Lung (tissue), 12 donors: ENCODE measurements around the gene CNPY4. TPM values are rescaled to one million over a fixed set of nuclear protein-coding genes. Genes with fewer than 3 reads are reported as not detected.

Experiments used
- ATAC-seq: fragments of 200-7000 bp; cut with Tn5 transposase; one replicate; pipeline ENCODE4 v1.9.1; 2020; ENCODE audit warnings: moderate number of reproducible peaks; ENCODE audit not compliant: insufficient read depth, low FRiP score
- DNase-seq, 3 donors: peaks; one replicate each; pipeline ENCODE4 v3.0.0-alpha.2; 2013 to 2017
- H3K27ac ChIP-seq, 2 donors: one replicate each; pipeline ENCODE4 v1.5.1; 2013; ENCODE audit warnings: mild to moderate bottlenecking in 2 of 2, moderate library complexity in 2 of 2, control low read depth in 1 of 2, inconsistent platforms in 1 of 2, low read depth in 1 of 2, low read length in 1 of 2
- H3K27me3 ChIP-seq, 3 donors: one replicate each; pipeline ENCODE4 v1.5.1; 2013; ENCODE audit warnings: low read length in 2 of 3; ENCODE audit not compliant: control insufficient read depth in 3 of 3, insufficient read depth in 3 of 3
- H3K36me3 ChIP-seq, 4 donors: one replicate each; pipeline ENCODE4 v1.5.1; 2013; ENCODE audit warnings: low read length in 4 of 4, mild to moderate bottlenecking in 1 of 4, moderate library complexity in 1 of 4; ENCODE audit not compliant: control insufficient read depth in 4 of 4, insufficient read depth in 4 of 4
- H3K4me1 ChIP-seq, 5 donors: one replicate each; pipeline ENCODE4 v1.5.1; 2013; ENCODE audit warnings: low read length in 5 of 5, mild to moderate bottlenecking in 2 of 5, moderate library complexity in 1 of 5; ENCODE audit not compliant: control insufficient read depth in 5 of 5, insufficient read depth in 5 of 5
- H3K4me3 ChIP-seq: one replicate; pipeline ENCODE4 v1.5.1; 2013; ENCODE audit warnings: mild to moderate bottlenecking, control low read depth, moderate library complexity
- H3K9ac ChIP-seq, 2 donors: one replicate each; pipeline ENCODE4 v1.5.1; 2013; ENCODE audit warnings: low read length in 2 of 2, control low read depth in 1 of 2; ENCODE audit not compliant: insufficient read depth in 1 of 2
- H3K9me3 ChIP-seq, 4 donors: one replicate each; pipeline ENCODE4 v1.5.1; 2013; ENCODE audit warnings: low read length in 3 of 4, mild to moderate bottlenecking in 1 of 4, moderate library complexity in 1 of 4; ENCODE audit not compliant: control insufficient read depth in 4 of 4, insufficient read depth in 3 of 4
- CTCF ChIP-seq: IDR thresholded peaks from 2 replicates; pipeline ENCODE4 v1.5.1; 2012; ENCODE audit warnings: mild to moderate bottlenecking; ENCODE audit errors: control extremely low read depth, extremely low read depth
- WGBS, 2 donors: extraction: QIAGEN DNeasy Blood & Tissue Kit; methylation state at CpG; one replicate each; pipeline ENCODE4 v1.1.7; 2013; 5-methylcytosine and 5-hydroxymethylcytosine counted together
- polyA plus RNA-seq, 2 donors: library from polyadenylated mRNA; stranded (reverse); fragments of 200-250 nt; gene quantifications; one replicate each; pipeline ENCODE4 v1.2.1, GENCODE V29; 2013
- total RNA-seq, 2 donors: library from RNA; depleted of rRNA in 1 of 2; stranded (reverse); fragments of >200 nt in 1 of 2; gene quantifications; one replicate each; pipeline ENCODE4 v1.2.1, GENCODE V29; 2014 to 2021
- donor health status: control.
- donor health status: control.
- donor health status: Bipolar disorder and iron deficiency.
- donor health status: healthy.
- donor health status: DM: yes; HTN: yes; CAD: no.

The CNPY4 gene
- total and polyA plus RNA-seq, 4 donors, result 9.8 to 18.6 (median 11.2) TPM

GRCh38 chr7:100072462-100072861, 47.0 kb upstream of the CNPY4 start:
- Histone ChIP-seq H3K4me3 (no peak overlapping the region), H3K36me3 (peaks cover 64 to 81% (median 70%) of the 10 kb centered on the region in 4 donors), H3K27me3 (no peaks in the 10 kb centered on the region), H3K4me1 (no peaks in the 10 kb centered on the region), H3K9me3 (peaks cover 11 to 28% (median 25%) of the 10 kb centered on the region in 4 donors), H3K27ac (no peak overlapping the region), H3K9ac (no peak overlapping the region)
- TF ChIP-seq CTCF, result no peak
- no peak for DNase-seq
- WGBS, 2 donors, result 98% methylated on average over 10 of the region's 10 CpGs
- ATAC-seq, result no peak

- WGBS, 2 donors, result 94% methylated on average over 7 of the region's 7 CpGs
These were observed 44.6 kb upstream of the CNPY4 start for GRCh38 chr7:100074841-100075240.

GRCh38 chr7:100075418-100075817, 44.0 kb upstream of the CNPY4 start:
- no peak for DNase-seq
- WGBS, 2 donors, result 95% methylated on average over 6 of the region's 6 CpGs
- Histone ChIP-seq H3K9me3 (peaks cover 11 to 28% (median 20%) of the 10 kb centered on the region in 4 donors), H3K36me3 (peaks cover 58 to 82% (median 71%) of the 10 kb centered on the region in 4 donors), H3K9ac (no peak overlapping the region), H3K27me3 (no peaks in the 10 kb centered on the region), H3K4me3 (no peak overlapping the region), H3K4me1 (peaks cover 0 to 12% (median 5%) of the 10 kb centered on the region in 5 donors), H3K27ac (no peak overlapping the region)
- no peak for ATAC-seq
- TF ChIP-seq CTCF, result no peak

More at GRCh38 chr7:100074841-100075240, 44.6 kb upstream of the CNPY4 start:
- Histone ChIP-seq H3K36me3 (peaks cover 64 to 85% (median 75%) of the 10 kb centered on the region in 4 donors), H3K9me3 (peaks cover 11 to 28% (median 24%) of the 10 kb centered on the region in 4 donors), H3K9ac (no peak overlapping the region), H3K27me3 (no peaks in the 10 kb centered on the region), H3K4me3 (no peak overlapping the region), H3K27ac (no peak overlapping the region), H3K4me1 (peaks cover 0 to 6% (median 0%) of the 10 kb centered on the region in 5 donors)
- ATAC-seq (no peak), DNase-seq (no peak)
- no peak for TF ChIP-seq CTCF

- Histone ChIP-seq H3K27ac (no peak overlapping the region), H3K36me3 (peaks cover 41 to 71% (median 53%) of the 10 kb centered on the region in 4 donors), H3K9ac (no peak overlapping the region), H3K9me3 (peaks cover 0 to 11% (median 7%) of the 10 kb centered on the region in 4 donors), H3K4me1 (peaks cover 0 to 16% (median 6%) of the 10 kb centered on the region in 5 donors), H3K4me3 (no peak overlapping the region), H3K27me3 (no peaks in the 10 kb centered on the region)
- DNase-seq (no peak), ATAC-seq (no peak)
- no peak for TF ChIP-seq CTCF
- WGBS, 2 donors, result 97 to 98% methylated on average over 4 of the region's 4 CpGs
These were observed 42.2 kb upstream of the CNPY4 start for GRCh38 chr7:100077205-100077604.
